C4-2B (cell line): ENCODE data around the gene RTP5.

ENCODE experiments used
- H3K27ac ChIP-seq: fragments of 450-650 bp; 2 replicates; pipeline ENCODE4 v1.5.1; 2017
- CTCF ChIP-seq: fragments of 450-650 bp; conservative IDR thresholded peaks from 2 replicates; pipeline ENCODE4 v1.5.1; 2017; ENCODE audit warnings: mild to moderate bottlenecking
- ZFX ChIP-seq: fragments of 450-650 bp; IDR thresholded peaks from 2 replicates; pipeline ENCODE4 v1.6.1; 2017

The RTP5 gene

DNA sequence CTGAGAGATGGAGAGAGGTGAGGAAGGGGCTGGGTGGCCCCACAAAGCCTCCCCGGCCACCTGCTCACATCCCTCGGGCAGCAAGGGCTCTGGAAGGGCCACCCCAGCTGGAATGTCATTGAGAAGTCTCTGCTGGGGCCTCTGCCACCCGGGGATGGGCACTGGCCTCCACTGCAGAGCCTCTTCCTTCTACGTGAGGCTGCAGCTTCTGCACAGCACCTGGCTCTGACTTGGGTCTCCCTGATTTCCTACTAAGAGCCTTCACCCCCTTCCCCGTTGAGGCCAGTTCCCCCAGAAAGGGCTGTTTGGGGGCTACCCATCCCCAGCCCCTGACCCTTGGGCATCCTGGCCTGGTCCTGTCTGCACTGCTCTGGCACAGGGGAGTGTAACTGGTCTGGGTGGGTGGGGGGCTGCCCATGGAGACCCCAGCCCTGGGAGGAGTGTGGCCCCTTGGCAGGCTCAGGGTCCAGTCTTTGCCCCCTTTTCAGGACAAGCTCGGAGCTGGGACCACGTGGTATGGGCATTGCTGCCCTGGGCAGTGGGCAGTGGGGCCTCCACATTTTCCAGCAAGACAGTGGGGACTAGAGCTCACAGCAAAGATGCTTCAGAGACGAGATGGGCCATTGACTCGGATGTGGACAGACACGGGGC, 16.4 kb upstream of the RTP5 start:
- TF ChIP-seq CTCF (no peak), ZFX (no peak)
- no peak overlapping the region for H3K27ac ChIP-seq

DNA sequence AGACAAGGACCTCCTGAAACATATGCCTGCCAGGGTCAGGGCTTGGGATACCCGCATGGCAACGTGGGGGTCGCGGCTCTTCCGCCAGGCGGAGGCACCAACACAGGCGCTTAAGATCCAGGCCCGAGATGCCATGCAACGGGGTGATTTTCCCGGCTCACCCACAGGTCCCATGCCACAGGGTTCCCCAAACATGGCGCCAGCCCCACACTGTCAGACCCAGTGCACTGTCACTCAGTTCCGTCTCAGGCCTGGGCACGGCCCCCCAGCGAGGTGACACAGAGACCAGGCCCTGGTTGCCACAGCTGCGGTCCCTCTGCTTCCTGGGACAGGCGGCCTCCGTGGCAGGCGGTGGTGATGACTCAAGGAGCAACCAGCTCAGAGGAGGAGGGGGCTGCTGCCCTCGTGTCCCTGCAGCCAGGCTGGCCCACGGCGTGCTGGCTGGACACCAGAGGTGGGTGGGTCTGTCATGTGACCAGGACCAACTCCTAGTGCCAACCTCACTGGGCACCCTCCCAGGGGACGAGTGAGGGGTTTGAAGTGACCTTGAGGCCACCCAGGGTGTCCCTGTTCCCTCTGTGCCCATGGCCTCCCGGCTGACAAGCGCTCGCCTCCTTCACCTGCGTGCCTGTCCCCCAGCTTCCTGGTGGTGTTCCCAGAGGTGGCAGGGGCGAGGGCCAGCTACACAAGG, 15.7 kb upstream of the RTP5 start:
- TF ChIP-seq CTCF = no peak
- no peak for TF ChIP-seq ZFX
- no peak overlapping the region for H3K27ac ChIP-seq

- no peak overlapping the region for H3K27ac ChIP-seq
- TF ChIP-seq CTCF = no peak
- no peak for TF ChIP-seq ZFX
These were observed 14.9 kb upstream of the RTP5 start for GRCh38 chr2:241854342-241855244.

- H3K27ac ChIP-seq = no peak overlapping the region
- TF ChIP-seq ZFX (no peak), CTCF (no peak)
These were observed 14.2 kb upstream of the RTP5 start for GRCh38 chr2:241855245-241855887.

- H3K27ac ChIP-seq = no peak overlapping the region
- TF ChIP-seq CTCF (no peak), ZFX (no peak)
These were observed 13.6 kb upstream of the RTP5 start for GRCh38 chr2:241855888-241856422.

DNA sequence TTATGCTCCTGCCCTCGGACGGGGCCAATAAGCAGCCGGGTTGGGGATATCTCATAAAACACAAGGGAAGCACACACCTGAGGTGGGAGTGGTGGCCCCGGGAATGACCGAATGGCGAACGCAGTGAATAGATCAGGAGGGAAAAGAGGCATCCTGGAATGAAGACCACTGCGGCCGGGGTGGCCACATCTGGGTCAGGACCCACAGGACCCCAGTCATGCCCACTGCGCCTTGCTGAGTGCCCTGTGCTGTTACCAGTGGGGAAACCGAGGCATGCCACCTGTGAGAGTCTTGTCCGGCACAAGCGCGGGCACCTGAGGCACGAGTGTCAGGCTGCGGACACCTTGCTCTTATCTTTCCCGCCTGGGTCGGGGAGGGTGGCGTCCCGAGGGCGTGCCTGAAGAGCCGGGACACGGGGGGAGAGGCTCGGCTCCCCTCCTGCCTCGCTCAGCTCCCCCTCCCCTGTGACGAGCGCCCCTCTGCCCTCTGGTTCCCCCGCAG, 12.4 kb upstream of the RTP5 start:
- H3K27ac ChIP-seq = no peak overlapping the region

More for the DNA sequence above, 12.4 kb upstream of the RTP5 start:
- no peak for TF ChIP-seq ZFX
- TF ChIP-seq CTCF = no peak
